Activated naive CD8-positive, alpha-beta T cell treated with anti-CD3 and anti-CD28 coated beads for 36 hours (primary cell): ENCODE results near the gene ZNF747. TPM values are rescaled to one million over a fixed set of nuclear protein-coding genes. Genes with fewer than 3 reads are reported as not detected.
A peak's percentile ranks its signal among the peaks of the same experiment; 100 is the strongest.

Experiments used
- DNase-seq: peaks from one replicate; pipeline ENCODE4 v3.0.0; 2021
- H3K27ac Mint-ChIP-seq: one replicate; pipeline ENCODE4 v1.8.0; 2022; ENCODE audit warnings: mild to moderate bottlenecking, moderate library complexity, mixed read lengths
- H3K27me3 Mint-ChIP-seq: one replicate; pipeline ENCODE4 v1.8.0; 2022; ENCODE audit warnings: mild to moderate bottlenecking, mixed read lengths
- H3K36me3 Mint-ChIP-seq: one replicate; pipeline ENCODE4 v1.8.0; 2021; ENCODE audit warnings: mild to moderate bottlenecking, mixed read lengths
- H3K4me1 Mint-ChIP-seq: one replicate; pipeline ENCODE4 v1.8.0; 2021; ENCODE audit warnings: mixed read lengths
- H3K4me3 Mint-ChIP-seq: one replicate; pipeline ENCODE4 v1.8.0; 2022; ENCODE audit warnings: mild to moderate bottlenecking, moderate library complexity, mixed read lengths
- H3K9me3 Mint-ChIP-seq: one replicate; pipeline ENCODE4 v1.8.0; 2022; ENCODE audit warnings: mixed read lengths
- total RNA-seq, 2 experiments: library from RNA; stranded (reverse); gene quantifications; one replicate each; pipeline ENCODE4 v1.2.3, GENCODE V29; 2021

Gene ZNF747
- total RNA-seq, 2 experiments from 2014 or later: 10.9 to 11.2 TPM

DNA sequence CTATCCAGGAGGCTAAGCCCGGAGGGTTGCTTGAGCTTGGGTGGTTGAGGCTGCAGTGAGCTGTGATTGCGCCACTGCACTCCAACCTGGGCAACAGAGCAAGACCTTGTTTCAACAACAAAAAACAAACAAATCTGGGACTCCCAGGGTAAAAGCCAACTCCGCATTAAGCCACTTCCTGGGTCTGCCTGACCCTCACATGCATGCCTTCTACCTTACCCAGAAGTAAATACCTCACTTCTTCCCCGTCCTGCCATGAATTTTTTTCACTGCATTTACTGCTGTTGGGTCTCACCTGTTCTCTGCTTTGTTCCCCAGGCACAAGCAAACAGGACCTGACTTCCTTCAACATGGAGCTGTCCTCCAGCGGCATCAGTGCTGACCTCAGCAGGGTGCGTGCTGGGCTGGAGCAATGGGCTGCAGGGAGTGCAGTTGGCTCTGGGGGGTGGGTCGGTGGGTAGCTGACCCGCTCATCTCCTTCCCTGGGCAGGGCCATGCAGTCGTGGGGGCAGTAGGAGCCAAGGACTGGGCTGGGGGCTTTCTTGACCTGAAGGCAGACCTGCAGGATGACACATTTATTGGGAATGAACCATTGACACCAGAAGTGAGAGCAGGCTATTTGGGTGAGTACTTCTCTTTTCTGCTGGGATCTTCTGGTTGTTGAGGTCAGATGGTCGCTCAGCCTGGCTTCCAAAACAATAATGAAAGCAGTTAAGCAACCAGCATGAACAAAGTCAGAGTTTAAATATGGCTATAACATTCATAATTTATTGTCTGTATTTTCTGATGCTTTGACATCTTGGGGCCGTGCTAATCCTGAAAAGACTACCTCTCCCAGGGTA lies 45.7 kb downstream of the ZNF747 start:
- no peaks in the 10 kb centered on the region for H3K9me3 Mint-ChIP-seq
- peaks cover 42% of the 10 kb centered on the region for H3K4me1 Mint-ChIP-seq
- H3K36me3 Mint-ChIP-seq: peaks cover 57% of the 10 kb centered on the region
- H3K4me3 Mint-ChIP-seq: no peak overlapping the region
- DNase-seq: no peak
- H3K27ac Mint-ChIP-seq: peak overlapping the region; percentile 58
- no peaks in the 10 kb centered on the region for H3K27me3 Mint-ChIP-seq

DNA sequence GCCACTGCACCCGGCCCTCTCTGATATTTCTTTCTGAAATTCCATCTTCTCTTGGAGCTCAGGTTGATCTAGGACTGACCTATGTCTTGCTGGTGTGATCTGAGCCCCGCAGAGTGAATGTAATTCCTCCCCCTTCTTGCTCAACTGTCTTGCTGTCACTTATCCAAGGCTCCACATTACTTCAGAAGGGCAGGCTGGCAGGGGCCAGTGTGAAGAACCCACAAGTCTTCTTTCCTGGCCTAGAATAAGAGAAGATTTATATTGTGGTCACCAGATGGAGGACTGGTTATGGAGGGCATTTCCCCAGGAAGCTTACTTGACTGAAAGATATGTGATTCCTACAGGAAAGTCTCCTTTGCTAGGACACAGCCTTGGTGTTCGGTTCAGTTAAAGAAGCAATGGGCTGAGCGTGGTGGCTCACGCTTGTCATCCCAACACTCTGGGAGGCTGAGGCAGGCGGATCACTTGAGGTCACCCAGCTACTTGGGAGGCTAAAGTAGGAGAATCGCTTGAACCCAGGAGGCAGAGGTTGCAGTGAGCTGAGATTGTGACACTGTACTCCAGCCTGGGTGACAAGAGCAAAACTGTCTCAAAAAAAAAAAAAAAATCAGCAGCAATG lies 48.7 kb downstream of the ZNF747 start:
- H3K4me1 Mint-ChIP-seq: peaks cover 41% of the 10 kb centered on the region
- H3K4me3 Mint-ChIP-seq: no peak overlapping the region
- no peaks in the 10 kb centered on the region for H3K9me3 Mint-ChIP-seq
- no peak for DNase-seq
- H3K36me3 Mint-ChIP-seq: peaks cover 67% of the 10 kb centered on the region
- H3K27ac Mint-ChIP-seq: peak overlapping the region; percentile 75
- H3K27me3 Mint-ChIP-seq: no peaks in the 10 kb centered on the region

DNA sequence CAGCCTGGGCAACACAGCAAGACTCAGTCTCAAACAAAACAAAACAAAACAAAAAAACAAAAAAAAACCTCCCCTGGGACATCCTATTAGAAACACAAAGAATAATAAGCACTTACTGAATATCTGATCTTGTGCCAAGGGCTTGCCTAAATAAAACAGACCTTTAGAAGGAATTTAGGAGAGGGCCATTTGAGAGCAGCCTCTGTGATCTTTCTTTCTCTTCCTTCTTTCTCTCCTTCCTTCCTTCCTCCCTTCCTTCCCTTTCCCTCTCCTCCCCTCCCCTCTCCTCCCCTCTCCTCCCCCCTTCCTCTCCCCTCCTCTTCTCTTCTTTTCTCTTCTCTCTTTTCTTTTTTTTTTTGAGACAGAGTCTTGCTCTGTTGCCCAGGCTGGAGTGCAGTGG lies 49.8 kb downstream of the ZNF747 start:
- Mint-ChIP-seq H3K27me3 (no peaks in the 10 kb centered on the region), H3K27ac (peak overlapping the region; percentile 74), H3K4me3 (no peak overlapping the region), H3K36me3 (peaks cover 68% of the 10 kb centered on the region), H3K9me3 (no peaks in the 10 kb centered on the region), H3K4me1 (peaks cover 41% of the 10 kb centered on the region)
- DNase-seq: no peak

DNA sequence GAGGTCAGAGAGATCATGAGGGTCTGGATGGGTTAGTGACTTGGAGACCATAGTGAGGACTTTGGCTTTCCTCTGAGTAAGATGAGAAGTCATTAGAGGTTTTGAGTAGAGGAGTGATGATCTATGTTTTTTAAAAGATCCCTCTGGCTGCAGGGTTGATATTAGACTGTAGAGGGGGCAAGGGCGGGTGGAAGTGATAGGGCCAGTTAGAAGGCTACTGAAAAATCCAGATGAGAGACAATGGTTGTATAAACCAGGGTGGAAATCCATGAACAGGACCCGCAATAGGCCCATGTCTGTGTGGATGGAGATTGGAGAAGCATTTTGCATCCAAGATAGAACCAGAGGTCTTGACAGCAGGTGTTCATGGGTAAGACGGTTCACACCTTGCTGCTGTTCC lies 52.3 kb downstream of the ZNF747 start:
- Mint-ChIP-seq H3K27ac (peak overlapping the region; percentile 62), H3K9me3 (no peaks in the 10 kb centered on the region), H3K27me3 (no peaks in the 10 kb centered on the region), H3K4me1 (peaks cover 43% of the 10 kb centered on the region), H3K36me3 (peaks cover 66% of the 10 kb centered on the region), H3K4me3 (no peak overlapping the region)
- no peak for DNase-seq

DNA sequence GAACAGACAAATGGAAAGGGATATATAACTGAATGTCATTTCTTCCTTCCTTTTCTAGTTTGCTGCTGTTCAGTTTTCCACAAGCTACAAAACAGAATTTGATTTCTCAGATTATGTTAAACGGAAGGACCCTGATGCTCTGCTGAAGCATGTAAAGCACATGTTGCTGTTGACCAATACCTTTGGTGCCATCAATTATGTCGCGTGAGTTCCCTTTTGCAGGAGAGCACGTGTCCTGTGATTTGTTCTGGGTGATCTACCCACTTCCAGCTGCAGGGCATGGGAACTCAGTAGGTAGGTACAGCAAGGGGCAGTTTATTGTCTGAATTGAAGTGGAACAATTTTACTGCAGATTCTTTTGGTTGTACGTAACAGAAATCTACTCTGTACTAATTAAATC lies 53.3 kb downstream of the ZNF747 start:
- H3K4me1 Mint-ChIP-seq: peaks cover 49% of the 10 kb centered on the region

More for the DNA sequence above, 53.3 kb downstream of the ZNF747 start:
- Mint-ChIP-seq H3K27me3 (no peaks in the 10 kb centered on the region), H3K9me3 (no peaks in the 10 kb centered on the region), H3K4me3 (no peak overlapping the region), H3K27ac (peak overlapping the region; percentile 51), H3K36me3 (peaks cover 73% of the 10 kb centered on the region)
- DNase-seq: no peak

Other genes starting within 250 kb of the ZNF747 start
- 10 to 100 TPM; 60.7 to 66.8 TPM for gene CD2BP2, start 179.6 kb downstream of the ZNF747 start, total RNA-seq
- 10 to 100 TPM; 43.2 to 45.7 TPM for gene TBC1D10B, start 164.4 kb downstream of the ZNF747 start, total RNA-seq
- 1 to 10 TPM; 1.2 to 1.5 TPM for gene MYL11, start 160.1 kb downstream of the ZNF747 start, total RNA-seq
- 100 to 1,000 TPM; 162 to 163 TPM for gene SEPTIN1, start 152.3 kb downstream of the ZNF747 start, total RNA-seq
- 10 to 100 TPM in 1 of 2 experiments, 1 to 10 TPM in 1; 9.5 to 10.2 TPM for gene ZNF48, start 139.4 kb downstream of the ZNF747 start, total RNA-seq
- gene ZNF771, start 127.3 kb downstream of the ZNF747 start, total RNA-seq: 1 to 10 TPM; 4.2 to 5.2 TPM
- gene DCTPP1, start 104.8 kb downstream of the ZNF747 start, total RNA-seq: 100 to 1,000 TPM; 181 to 183 TPM
- gene SEPHS2, start 89.0 kb downstream of the ZNF747 start, total RNA-seq: 10 to 100 TPM; 80.1 to 80.6 TPM
- gene ITGAL, start 62.1 kb downstream of the ZNF747 start, total RNA-seq: 100 to 1,000 TPM; 233 to 235 TPM
- gene ZNF768, start 8.3 kb downstream of the ZNF747 start, total RNA-seq: 10 to 100 TPM; 11.4 to 11.8 TPM
- 10 to 100 TPM; 11.9 to 12.1 TPM for gene ZNF764, start 23.5 kb upstream of the ZNF747 start, total RNA-seq
- gene ZNF688, start 36.9 kb upstream of the ZNF747 start, total RNA-seq: 1 to 10 TPM; 7.1 to 7.6 TPM
- 1 to 10 TPM; 6.4 to 7.8 TPM for gene ZNF785, start 50.8 kb upstream of the ZNF747 start, total RNA-seq
- 10 to 100 TPM; 14.8 to 15.5 TPM for gene ZNF689, start 75.5 kb upstream of the ZNF747 start, total RNA-seq
- gene PRR14, start 116.1 kb upstream of the ZNF747 start, total RNA-seq: 10 to 100 TPM; 90.1 to 93.3 TPM
- 10 to 100 TPM; 92.8 to 94.5 TPM for gene FBRS, start 123.6 kb upstream of the ZNF747 start, total RNA-seq
- 10 to 100 TPM; 66.1 to 72.6 TPM for gene SRCAP, start 164.3 kb upstream of the ZNF747 start, total RNA-seq
- gene PHKG2, start 213.6 kb upstream of the ZNF747 start, total RNA-seq: 10 to 100 TPM; 31.1 to 32.0 TPM
- 1 to 10 TPM; 3.7 to 6.4 TPM for gene CFAP119, start 227.2 kb upstream of the ZNF747 start, total RNA-seq
- gene RNF40, start 227.5 kb upstream of the ZNF747 start, total RNA-seq: 100 to 1,000 TPM in 1 of 2 experiments, 10 to 100 TPM in 1; 95.2 to 107 TPM